K562 (cell line): ENCODE measurements around the gene CHRNG. TPM values are rescaled to one million over a fixed set of nuclear protein-coding genes. Genes with fewer than 3 reads are reported as not detected.

Experiments used
- ATAC-seq: fragments of 200-7000 bp; cut with Tn5 transposase; 3 replicates; pipeline ENCODE4 v1.9.1; 2020; ENCODE audit warnings: moderate library complexity
- BruUV-seq: library from RNA; stranded (reverse); fragments of 400-500 nt; replicated peaks from 2 replicates; lab custom pipeline; 2021; lab: Mats Ljungman, UMichigan
- CTCF ChIA-PET: fragments of 300-600 bp; formaldehyde crosslinking; extraction: SDS; loops from one replicate; lab custom pipeline; 2021; ENCODE audit warnings: low intra/inter-chr PET ratio; lab: Yijun Ruan, JAX
- POLR2A ChIA-PET: fragments of 300-600, 350-650 bp; sonication (Branson Sonifier 250); formaldehyde crosslinking; extraction: SDS; loops from one replicate; lab custom pipeline; 2021; ENCODE audit warnings: antibody characterized with exemption, inconsistent platforms; lab: Yijun Ruan, JAX
- DNase-seq, 4 experiments: peaks; one replicate each; pipeline versions ENCODE4 v3.0.0 to v3.0.0-alpha.2; 2011 to 2018; ENCODE audit warnings: low spot score in 3 of 4, mixed read lengths in 3 of 4; ENCODE audit errors: extremely low read depth in 1 of 4
- FAIRE-seq: peaks from 2 replicates; lab custom pipeline; 2011; peaks lifted over from hg19 to GRCh38; lab: Jason Lieb, UNC
- H2AFZ ChIP-seq: 2 replicates; pipeline ENCODE4 v1.6.0; 2011; ENCODE audit warnings: low read depth, low read length, control low read depth, inconsistent platforms
- H3K27ac ChIP-seq: fragments of 200-600 bp; 3 replicates; pipeline ENCODE4 v1.8.0; 2011; ENCODE audit warnings: low read depth, mild to moderate bottlenecking, control low read depth, inconsistent platforms, low read length, moderate library complexity, mixed read lengths; ENCODE audit errors: extremely low read depth
- H3K27me3 ChIP-seq, 2 experiments: fragments of 300-600 bp in 1 of 2; 2 replicates in 1 of 2; 3 replicates in 1 of 2; pipeline versions ENCODE4 v1.6.0 to v1.8.0; 2011; ENCODE audit warnings: inconsistent platforms in 2 of 2, low read length in 2 of 2, mild to moderate bottlenecking in 1 of 2, mixed read lengths in 1 of 2, moderate library complexity in 1 of 2; ENCODE audit not compliant: control insufficient read depth in 2 of 2, insufficient read depth in 2 of 2
- H3K36me3 ChIP-seq: fragments of 300-600 bp; 3 replicates; pipeline ENCODE4 v1.8.0; 2011; ENCODE audit warnings: mild to moderate bottlenecking, low read length, inconsistent platforms; ENCODE audit not compliant: control insufficient read depth, insufficient read depth
- H3K4me1 ChIP-seq, 2 experiments: fragments of 200-600 bp in 1 of 2; replicated peaks in 1 of 2; 2 replicates in 1 of 2; 3 replicates in 1 of 2; pipeline versions ENCODE4 v1.5.1 to v1.8.0; 2011; ENCODE audit warnings: inconsistent platforms in 2 of 2, low read length in 2 of 2, mild to moderate bottlenecking in 1 of 2, mixed read lengths in 1 of 2, moderate library complexity in 1 of 2; ENCODE audit not compliant: control insufficient read depth in 2 of 2, insufficient read depth in 2 of 2
- H3K4me2 ChIP-seq: 2 replicates; pipeline ENCODE4 v1.6.1; 2011; ENCODE audit warnings: low read length, control low read depth, inconsistent platforms, mixed read lengths; ENCODE audit not compliant: insufficient read depth
- H3K4me3 ChIP-seq: fragments of 200-600 bp; sonication (generic), shearing (Covaris generic); 2 replicates; pipeline ENCODE4 v1.5.1; 2016; ENCODE audit warnings: control low read depth, inconsistent platforms
- H3K79me2 ChIP-seq: fragments of 200-600 bp; 3 replicates; pipeline ENCODE4 v1.8.0; 2011; ENCODE audit warnings: low read length, inconsistent platforms; ENCODE audit not compliant: control insufficient read depth, insufficient read depth
- H3K9ac ChIP-seq, 2 experiments: 2 replicates each; pipeline versions ENCODE4 v1.6.0 to v1.6.1; 2011; ENCODE audit warnings: low read depth in 2 of 2, low read length in 2 of 2, control low read depth in 1 of 2, inconsistent platforms in 1 of 2, mild to moderate bottlenecking in 1 of 2, mixed read lengths in 1 of 2; ENCODE audit not compliant: insufficient read depth in 1 of 2
- H3K9me1 ChIP-seq: one replicate; pipeline ENCODE4 v1.6.0; 2011; ENCODE audit warnings: inconsistent platforms, mild to moderate bottlenecking, low read length, moderate library complexity; ENCODE audit not compliant: control insufficient read depth, insufficient read depth
- H3K9me3 ChIP-seq: replicated peaks from 2 replicates; pipeline ENCODE4 v1.5.1; 2011; ENCODE audit warnings: low read depth, low read length, inconsistent platforms; ENCODE audit not compliant: control insufficient read depth, insufficient read depth
- H4K20me1 ChIP-seq: replicated peaks from 2 replicates; pipeline ENCODE4 v1.6.1; 2011; ENCODE audit warnings: low read length, inconsistent platforms, mixed read lengths; ENCODE audit not compliant: control insufficient read depth, insufficient read depth
- HDAC2 ChIP-seq: fragments of 450-650 bp; IDR thresholded peaks from 2 replicates; pipeline ENCODE4 v1.6.1; 2016; ENCODE audit warnings: mild to moderate bottlenecking
- HDGF ChIP-seq: fragments of 450-650 bp; IDR thresholded peaks from 2 replicates; pipeline ENCODE4 v1.6.1; 2016
- HOMEZ ChIP-seq: fragments of 250-450 bp; sonication (Bioruptor Pico); IDR thresholded peaks from 2 replicates; pipeline ENCODE4 v1.4.0; 2020; ENCODE audit warnings: mild to moderate bottlenecking, moderate library complexity
- ILK ChIP-seq: fragments of 450-650 bp; IDR thresholded peaks from 2 replicates; pipeline ENCODE4 v1.6.1; 2016; ENCODE audit warnings: missing genetic modification characterization, low read depth, mild to moderate bottlenecking, missing compliant biosample characterization, moderate library complexity, borderline replicate concordance
- SAFB ChIP-seq: fragments of 200-400 bp; formaldehyde crosslinking; IDR thresholded peaks from 2 replicates; pipeline ENCODE4 v1.6.1; 2017; ENCODE audit warnings: low read depth, low read length, borderline replicate concordance
- SMARCB1 ChIP-seq: IDR thresholded peaks from 2 replicates; pipeline ENCODE4 v1.6.1; 2011; ENCODE audit warnings: improper control_type of control experiment, low read depth; ENCODE audit not compliant: insufficient read length
- SMARCE1 ChIP-seq: fragments of 450-650 bp; IDR thresholded peaks from 2 replicates; pipeline ENCODE4 v1.7.1; 2016; ENCODE audit warnings: mild to moderate bottlenecking
- SRSF1 ChIP-seq: fragments of 200-400 bp; formaldehyde crosslinking; IDR thresholded peaks from 2 replicates; pipeline ENCODE4 v1.6.1; 2017; ENCODE audit warnings: mild to moderate bottlenecking, low read depth, low read length, moderate library complexity
- ZKSCAN3 ChIP-seq: fragments of 250-450 bp; sonication (Bioruptor Pico); IDR thresholded peaks from 2 replicates; pipeline ENCODE4 v1.4.0; 2020
- ZNF41 ChIP-seq: fragments of 250-450 bp; sonication (Bioruptor Pico); conservative IDR thresholded peaks from 2 replicates; pipeline ENCODE4 v1.4.0; 2020; ENCODE audit warnings: mild to moderate bottlenecking
- ZNF445 ChIP-seq: fragments of 250-450 bp; sonication (Bioruptor Pico); IDR thresholded peaks from 2 replicates; pipeline ENCODE4 v1.4.0; 2020; ENCODE audit warnings: low read depth, mild to moderate bottlenecking, moderate library complexity
- ZNF695 ChIP-seq: fragments of 450-650 bp; formaldehyde crosslinking; IDR thresholded peaks from 2 replicates; pipeline ENCODE4 v1.4.0; 2020; ENCODE audit warnings: mild to moderate bottlenecking, moderate library complexity
- WGBS: fragments of 100-300 bp; shearing (Covaris generic); methylation state at CpG from one replicate; pipeline ENCODE4 v1.1.6; 2016; ENCODE audit warnings: low coverage, mixed read lengths; ENCODE audit not compliant: insufficient coverage; ENCODE audit errors: missing lambda C conversion rate; 5-methylcytosine and 5-hydroxymethylcytosine counted together
- in situ Hi-C: fragments of 300-500 bp; cut with MboI; formaldehyde crosslinking; loops from 4 replicates; pipeline ENCODE4 v1.15.0; 2018; ENCODE audit warnings: inconsistent platforms, mixed read lengths
- intact Hi-C: fragments of 100-400 bp; cut with micrococcal nuclease; formaldehyde crosslinking; loops from 2 replicates; pipeline ENCODE4 v1.14.2; 2022
- polyA plus RNA-seq, 8 experiments: library from polyadenylated mRNA; depleted of rRNA in 4 of 8; stranded (reverse) in 5 of 8; unstranded in 3 of 8; fragments of >200 nt; fragmentation: Nextera tagmentation in 2 of 8; fragmentation: Illumina TruSeq in 1 of 8; extraction: Ambion mirVana in 2 of 8; extraction: Trizol in 1 of 8; gene quantifications; 2 replicates each; pipeline versions ENCODE4 v1.2.1 to v1.2.3, GENCODE V29; 2011 to 2014; ENCODE audit warnings: inconsistent platforms in 1 of 8, missing spikeins in 1 of 8
- total RNA-seq, 7 experiments: library from RNA; depleted of rRNA in 6 of 7; stranded (reverse); fragments of >200 nt in 6 of 7; fragmentation: Illumina TruSeq in 2 of 7; extraction: Trizol in 2 of 7; gene quantifications; 2 replicates each; pipeline versions ENCODE4 v1.2.1 to v1.2.3, GENCODE V29; 2011 to 2021; ENCODE audit warnings: low replicate concordance in 1 of 7

The CHRNG gene
- total and polyA plus RNA-seq, 9 of the 15 experiments (the other 6 are each of a cell fraction or from before 2014, with no cell fraction given): not detected

- no peak for FAIRE-seq
- no peaks in the 10 kb centered on the region for H3K36me3 ChIP-seq
- ChIA-PET POLR2A (no interaction called here), CTCF (no interaction called here)
- H3K4me2 ChIP-seq: no peak overlapping the region
- no peak for DNase-seq
- H3K79me2 ChIP-seq: no peaks in the 10 kb centered on the region
- ATAC-seq: no peak
- no peak overlapping the region for H2AFZ ChIP-seq
- H3K27me3 ChIP-seq: peaks cover 3 to 44% of the 10 kb centered on the region in 2 experiments; a peak in 2 of 5 replicates
- H3K9me3 ChIP-seq: no peaks in the 10 kb centered on the region
- no peaks in the 10 kb centered on the region for H4K20me1 ChIP-seq
- no peak overlapping the region; a peak in 1 of 4 replicates for H3K9ac ChIP-seq
- no peaks in the 10 kb centered on the region for H3K9me1 ChIP-seq
- in situ Hi-C loops: no loop called here
- no peak overlapping the region for H3K27ac ChIP-seq
- TF ChIP-seq ZNF695 (CRISPR knock-in tag) (no peak), ZKSCAN3 (CRISPR knock-in tag) (no peak), ZNF445 (CRISPR knock-in tag) (no peak), HOMEZ (CRISPR knock-in tag) (no peak), SRSF1 (no peak), SMARCE1 (no peak), SMARCB1 (no peak), ZNF41 (no peak), HDAC2 (no peak), SAFB (no peak), HDGF (no peak), ILK (tag) (no peak)
- WGBS: 45% methylated on average over 10 of the region's 21 CpGs
- peaks cover 0 to 13% of the 10 kb centered on the region in 2 experiments; a peak in 2 of 5 replicates for H3K4me1 ChIP-seq
- intact Hi-C loops: no loop called here
- BruUV-seq: no TSS peak
- H3K4me3 ChIP-seq: no peak overlapping the region
Measured at GRCh38 chr2:232502511-232502910, 37.0 kb upstream of the CHRNG start.
